Neuron (in vitro differentiated cells): Measurements from ENCODE around the gene SLC25A21.

ENCODE experiments used
- H2AFZ ChIP-seq: one replicate; pipeline ENCODE4 v1.6.1; 2013; ENCODE audit warnings: low read depth, mild to moderate bottlenecking, inconsistent platforms, low read length, moderate library complexity
- H3K27me3 ChIP-seq: one replicate; pipeline ENCODE4 v1.6.1; 2013; ENCODE audit warnings: low read length; ENCODE audit not compliant: insufficient read depth
- H3K36me3 ChIP-seq: one replicate; pipeline ENCODE4 v1.6.1; 2013; ENCODE audit warnings: low read length; ENCODE audit not compliant: insufficient read depth
- H3K4me1 ChIP-seq: one replicate; pipeline ENCODE4 v1.6.1; 2013; ENCODE audit warnings: low read length; ENCODE audit not compliant: insufficient read depth
- H3K4me3 ChIP-seq: 2 replicates; pipeline ENCODE4 v1.5.1; 2013; ENCODE audit warnings: mild to moderate bottlenecking, low read length, moderate library complexity
- H3K9me3 ChIP-seq: one replicate; pipeline ENCODE4 v1.6.1; 2013; ENCODE audit warnings: low read length

SLC25A21 gene

GRCh38 chr14:37035401-37035800 lies 137.0 kb downstream of the SLC25A21 start:
- H3K36me3 ChIP-seq: no peaks in the 10 kb centered on the region
- no peaks in the 10 kb centered on the region for H3K9me3 ChIP-seq
- no peak overlapping the region for H3K4me3 ChIP-seq
- no peaks in the 10 kb centered on the region for H3K4me1 ChIP-seq
- no peaks in the 10 kb centered on the region for H3K27me3 ChIP-seq
- no peak overlapping the region for H2AFZ ChIP-seq

- Histone ChIP-seq H3K27me3 (no peaks in the 10 kb centered on the region), H3K9me3 (no peaks in the 10 kb centered on the region), H2AFZ (no peak overlapping the region), H3K36me3 (no peaks in the 10 kb centered on the region), H3K4me1 (no peaks in the 10 kb centered on the region), H3K4me3 (no peak overlapping the region)
These were observed 137.8 kb downstream of the SLC25A21 start for GRCh38 chr14:37034410-37035285.

- Histone ChIP-seq H3K4me3 (no peak overlapping the region), H3K9me3 (no peaks in the 10 kb centered on the region), H3K4me1 (no peaks in the 10 kb centered on the region), H3K27me3 (no peaks in the 10 kb centered on the region), H3K36me3 (no peaks in the 10 kb centered on the region), H2AFZ (no peak overlapping the region)
These were observed 139.5 kb downstream of the SLC25A21 start for GRCh38 chr14:37032863-37033262.

GRCh38 chr14:37027188-37027824 lies 145.1 kb downstream of the SLC25A21 start:
- Histone ChIP-seq H3K4me3 (no peak overlapping the region), H3K4me1 (no peaks in the 10 kb centered on the region), H2AFZ (no peak overlapping the region), H3K27me3 (no peaks in the 10 kb centered on the region), H3K9me3 (no peaks in the 10 kb centered on the region), H3K36me3 (no peaks in the 10 kb centered on the region)

GRCh38 chr14:37023875-37024565 lies 148.4 kb downstream of the SLC25A21 start:
- H3K4me1 ChIP-seq: peaks cover 3% of the 10 kb centered on the region
- H3K9me3 ChIP-seq: no peaks in the 10 kb centered on the region
- no peak overlapping the region for H2AFZ ChIP-seq
- H3K36me3 ChIP-seq: no peaks in the 10 kb centered on the region
- no peaks in the 10 kb centered on the region for H3K27me3 ChIP-seq
- no peak overlapping the region for H3K4me3 ChIP-seq

GRCh38 chr14:37021390-37021789 lies 151.0 kb downstream of the SLC25A21 start:
- no peaks in the 10 kb centered on the region for H3K9me3 ChIP-seq
- H2AFZ ChIP-seq: no peak overlapping the region
- no peak overlapping the region for H3K4me3 ChIP-seq
- H3K4me1 ChIP-seq: peaks cover 5% of the 10 kb centered on the region
- no peaks in the 10 kb centered on the region for H3K27me3 ChIP-seq
- no peaks in the 10 kb centered on the region for H3K36me3 ChIP-seq

- Histone ChIP-seq H3K9me3 (no peaks in the 10 kb centered on the region), H3K4me1 (peaks cover 5% of the 10 kb centered on the region), H2AFZ (no peak overlapping the region), H3K36me3 (no peaks in the 10 kb centered on the region), H3K27me3 (no peaks in the 10 kb centered on the region), H3K4me3 (no peak overlapping the region)
These were observed 152.9 kb downstream of the SLC25A21 start for GRCh38 chr14:37019488-37019887.

GRCh38 chr14:37018571-37019240 lies 153.7 kb downstream of the SLC25A21 start:
- H3K36me3 ChIP-seq: no peaks in the 10 kb centered on the region
- no peak overlapping the region for H3K4me3 ChIP-seq
- no peaks in the 10 kb centered on the region for H3K27me3 ChIP-seq
- H3K9me3 ChIP-seq: no peaks in the 10 kb centered on the region
- H3K4me1 ChIP-seq: peaks cover 5% of the 10 kb centered on the region
- H2AFZ ChIP-seq: no peak overlapping the region

GRCh38 chr14:37013078-37013477 lies 159.3 kb downstream of the SLC25A21 start:
- H3K4me1 ChIP-seq: no peaks in the 10 kb centered on the region
- no peak overlapping the region for H3K4me3 ChIP-seq
- no peak overlapping the region for H2AFZ ChIP-seq
- no peaks in the 10 kb centered on the region for H3K27me3 ChIP-seq
- no peaks in the 10 kb centered on the region for H3K9me3 ChIP-seq
- H3K36me3 ChIP-seq: no peaks in the 10 kb centered on the region

GRCh38 chr14:36998686-36999085 lies 173.7 kb downstream of the SLC25A21 start:
- H3K27me3 ChIP-seq: no peaks in the 10 kb centered on the region
- no peak overlapping the region for H3K4me3 ChIP-seq
- no peaks in the 10 kb centered on the region for H3K36me3 ChIP-seq
- H3K9me3 ChIP-seq: no peaks in the 10 kb centered on the region
- no peaks in the 10 kb centered on the region for H3K4me1 ChIP-seq
- no peak overlapping the region for H2AFZ ChIP-seq

GRCh38 chr14:36997843-36998242 lies 174.6 kb downstream of the SLC25A21 start:
- Histone ChIP-seq H3K9me3 (no peaks in the 10 kb centered on the region), H3K4me1 (no peaks in the 10 kb centered on the region), H2AFZ (no peak overlapping the region), H3K4me3 (no peak overlapping the region), H3K36me3 (no peaks in the 10 kb centered on the region), H3K27me3 (no peaks in the 10 kb centered on the region)

GRCh38 chr14:36996857-36997590 lies 175.4 kb downstream of the SLC25A21 start:
- Histone ChIP-seq H3K4me1 (no peaks in the 10 kb centered on the region), H2AFZ (no peak overlapping the region), H3K27me3 (no peaks in the 10 kb centered on the region), H3K4me3 (no peak overlapping the region), H3K36me3 (no peaks in the 10 kb centered on the region), H3K9me3 (no peaks in the 10 kb centered on the region)
